Activated naive CD4-positive, alpha-beta T cell treated with anti-CD3 and anti-CD28 coated beads, Interleukin-2, amount 50 U/mL, for 72 hours (primary cell): ENCODE measurements around the gene C4orf54. TPM values are rescaled to one million over a fixed set of nuclear protein-coding genes. Genes with fewer than 3 reads are reported as not detected.

ENCODE experiments used
- ATAC-seq, 2 donors: fragments of 150-1000 bp; cut with Tn5 transposase; 2 replicates each; pipeline ENCODE4 v1.10.0; 2021; ENCODE audit warnings: mild to moderate bottlenecking in 2 of 2, moderate library complexity in 2 of 2
- DNase-seq, 2 donors: peaks; one replicate each; pipeline ENCODE4 v3.0.0; 2021 to 2022; ENCODE audit warnings: low spot score in 2 of 2
- H3K27ac Mint-ChIP-seq, 2 donors: one replicate each; pipeline ENCODE4 v1.8.0; 2022; ENCODE audit warnings: mild to moderate bottlenecking in 2 of 2, mixed read lengths in 2 of 2
- H3K36me3 Mint-ChIP-seq, 2 donors: one replicate each; pipeline ENCODE4 v1.8.0; 2022; ENCODE audit warnings: mixed read lengths in 2 of 2
- H3K9me3 Mint-ChIP-seq, 2 donors: one replicate each; pipeline ENCODE4 v1.8.0; 2022; ENCODE audit warnings: mixed read lengths in 2 of 2
- total RNA-seq, 2 donors: library from RNA; stranded (reverse); gene quantifications; one replicate each; pipeline ENCODE4 v1.2.3, GENCODE V29; 2022

Gene C4orf54
- total RNA-seq, 2 donors from 2014 or later: not detected

DNA sequence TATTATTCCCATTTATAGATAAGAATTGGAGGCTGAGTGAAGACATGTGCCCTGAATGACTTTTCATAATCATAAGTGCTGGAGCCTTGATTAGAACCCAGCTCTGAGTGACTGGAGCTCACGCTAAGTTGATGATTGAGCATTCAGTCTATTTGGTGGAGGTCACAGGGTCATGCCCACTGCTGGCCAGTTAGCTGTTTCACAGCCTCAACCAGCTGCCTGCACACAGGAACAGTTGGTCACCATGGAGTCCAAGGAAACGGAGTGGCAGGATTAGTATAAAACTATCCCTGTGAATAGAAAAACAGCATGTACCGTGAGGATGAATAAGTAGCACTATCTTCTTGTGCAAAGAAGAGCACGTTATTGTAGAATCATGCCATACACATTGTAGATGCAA, 1.0 kb upstream of the C4orf54 start:
- ATAC-seq (no peak), DNase-seq (no peak)
- Mint-ChIP-seq H3K27ac (no peak overlapping the region), H3K36me3 (no peaks in the 10 kb centered on the region), H3K9me3 (no peaks in the 10 kb centered on the region)

GRCh38 chr4:99655308-99656081, 2.1 kb downstream of the C4orf54 start:
- Mint-ChIP-seq H3K36me3 (no peaks in the 10 kb centered on the region), H3K9me3 (no peaks in the 10 kb centered on the region), H3K27ac (no peak overlapping the region)
- DNase-seq (no peak), ATAC-seq (no peak)

- Mint-ChIP-seq H3K9me3 (no peaks in the 10 kb centered on the region), H3K27ac (no peak overlapping the region), H3K36me3 (no peaks in the 10 kb centered on the region)
- DNase-seq (no peak), ATAC-seq (no peak)
Observed at GRCh38 chr4:99654361-99654761, 3.3 kb downstream of the C4orf54 start.

DNA sequence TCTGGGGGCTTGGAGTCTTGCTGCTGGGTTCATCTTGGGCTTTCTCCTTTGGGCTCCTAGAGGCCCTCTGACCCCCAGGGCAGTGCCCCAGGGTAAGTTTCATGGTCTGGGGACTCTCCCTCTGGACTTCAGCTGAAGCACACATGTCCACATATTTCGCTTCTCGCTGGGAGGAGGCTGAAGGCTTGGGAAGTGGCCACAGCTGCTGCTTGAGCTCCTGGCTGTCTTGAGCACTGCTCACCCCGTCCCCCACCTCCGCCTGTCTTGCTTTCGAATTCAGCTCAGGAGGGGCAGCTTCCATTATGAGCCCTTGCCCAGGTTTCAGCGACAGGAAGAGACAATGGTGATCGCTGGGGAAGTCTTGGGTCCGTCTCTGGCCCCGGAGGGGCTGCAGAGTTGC, 3.7 kb downstream of the C4orf54 start:
- Mint-ChIP-seq H3K9me3 (no peaks in the 10 kb centered on the region), H3K27ac (no peak overlapping the region), H3K36me3 (no peaks in the 10 kb centered on the region)
- DNase-seq: no peak
- ATAC-seq: no peak

DNA sequence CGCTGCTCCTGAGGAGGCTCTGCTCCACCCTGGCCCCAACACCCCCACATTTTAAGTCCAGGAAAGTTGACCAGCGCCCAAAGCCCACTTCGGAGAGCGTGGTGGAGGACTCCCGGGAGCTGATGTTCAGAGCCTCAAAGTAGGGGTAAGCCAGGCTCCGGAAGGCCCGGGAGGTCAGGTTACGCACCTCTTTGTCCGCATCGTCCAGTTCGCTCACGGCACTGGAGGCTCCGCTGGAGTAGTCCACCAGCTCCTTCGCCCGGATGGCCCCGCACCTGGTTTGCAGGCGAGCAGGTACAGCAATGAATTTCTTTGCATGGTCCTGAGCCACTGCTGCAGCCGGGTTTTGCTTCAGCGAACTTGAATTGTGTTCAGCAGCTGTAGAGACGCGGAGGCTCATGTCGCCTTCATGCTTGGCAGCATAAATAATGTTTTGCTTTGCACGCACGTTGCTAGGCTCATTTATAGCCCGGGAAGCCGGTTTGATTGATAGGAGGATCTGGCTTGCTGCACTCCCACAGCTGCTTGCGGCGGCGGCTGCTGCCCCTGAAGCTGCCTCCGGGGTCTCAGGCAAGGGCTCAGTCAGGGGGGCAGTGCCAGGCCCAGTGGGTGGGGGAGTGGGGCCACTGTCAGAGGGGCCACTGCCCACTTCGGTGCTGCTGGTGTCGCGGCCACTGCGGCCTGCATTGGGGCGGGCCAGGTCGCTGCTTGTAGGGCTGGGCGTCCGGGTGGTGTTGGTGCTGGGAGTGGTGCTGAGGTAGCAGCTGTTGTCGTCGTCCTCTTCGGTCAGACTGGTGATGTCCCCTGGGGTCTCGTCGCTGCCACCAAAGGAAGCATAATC, 4.8 kb downstream of the C4orf54 start:
- H3K27ac Mint-ChIP-seq: no peak overlapping the region
- H3K36me3 Mint-ChIP-seq: no peaks in the 10 kb centered on the region
- ATAC-seq: no peak
- no peaks in the 10 kb centered on the region for H3K9me3 Mint-ChIP-seq
- no peak for DNase-seq

GRCh38 chr4:99651811-99652485, 5.7 kb downstream of the C4orf54 start:
- Mint-ChIP-seq H3K36me3 (no peaks in the 10 kb centered on the region), H3K9me3 (no peaks in the 10 kb centered on the region), H3K27ac (no peak overlapping the region)
- ATAC-seq (no peak), DNase-seq (no peak)

GRCh38 chr4:99651016-99651769, 6.4 kb downstream of the C4orf54 start:
- DNase-seq (no peak), ATAC-seq (no peak)
- no peak overlapping the region for H3K27ac Mint-ChIP-seq
- no peaks in the 10 kb centered on the region for H3K36me3 Mint-ChIP-seq
- no peaks in the 10 kb centered on the region for H3K9me3 Mint-ChIP-seq

DNA sequence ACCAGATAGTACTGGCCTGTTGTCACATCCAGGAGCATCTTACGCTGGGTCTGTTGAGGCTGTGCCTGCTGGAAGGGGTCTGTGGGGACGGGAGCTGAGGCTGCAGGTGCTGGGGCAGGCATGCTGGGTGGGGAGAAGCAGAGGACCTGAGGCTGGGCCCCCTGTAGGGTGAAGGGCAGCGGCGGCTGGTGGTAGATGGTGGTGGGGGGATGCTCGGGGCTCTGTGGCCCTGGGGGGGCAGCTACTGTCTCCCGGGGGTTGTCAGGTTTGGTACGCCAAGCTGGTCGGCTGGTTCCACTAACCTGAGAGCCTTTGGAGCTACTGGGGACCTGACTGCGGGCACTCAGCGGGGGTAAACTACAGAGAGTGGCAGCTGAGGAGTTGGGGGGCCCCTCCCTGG, 7.8 kb downstream of the C4orf54 start:
- DNase-seq (no peak), ATAC-seq (no peak)

GRCh38 chr4:99649208-99649607, 8.4 kb downstream of the C4orf54 start:
- no peak for ATAC-seq
- DNase-seq: no peak
- H3K36me3 Mint-ChIP-seq: no peaks in the 10 kb centered on the region
- no peak overlapping the region for H3K27ac Mint-ChIP-seq
- H3K9me3 Mint-ChIP-seq: no peaks in the 10 kb centered on the region

More for the DNA sequence above, 7.8 kb downstream of the C4orf54 start:
- Mint-ChIP-seq H3K27ac (no peak overlapping the region), H3K36me3 (no peaks in the 10 kb centered on the region), H3K9me3 (no peaks in the 10 kb centered on the region)

GRCh38 chr4:99648321-99648720, 9.3 kb downstream of the C4orf54 start:
- no peaks in the 10 kb centered on the region for H3K36me3 Mint-ChIP-seq
- H3K9me3 Mint-ChIP-seq: no peaks in the 10 kb centered on the region
- no peak for ATAC-seq
- H3K27ac Mint-ChIP-seq: no peak overlapping the region
- DNase-seq: no peak

GRCh38 chr4:99647071-99647470, 10.6 kb downstream of the C4orf54 start:
- no peaks in the 10 kb centered on the region for H3K36me3 Mint-ChIP-seq
- ATAC-seq: no peak

DNA sequence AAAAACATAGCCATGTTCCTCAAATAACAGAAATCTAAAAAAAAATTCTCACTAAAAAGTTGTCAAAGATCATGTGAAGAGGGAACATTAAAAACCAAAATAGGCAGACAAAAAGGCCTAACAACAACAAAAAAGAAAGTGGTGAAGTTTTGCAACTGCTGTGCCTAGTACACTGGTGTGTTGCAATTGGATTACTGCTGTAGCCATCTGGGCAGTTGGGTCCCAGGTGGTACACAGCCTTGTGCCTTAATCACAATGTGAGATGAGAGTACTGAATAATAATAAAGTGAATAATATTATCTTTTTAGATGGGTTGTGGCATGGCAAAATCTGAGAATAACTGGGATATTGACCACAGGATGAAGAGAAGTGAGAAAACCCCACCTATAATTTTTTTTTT, 12.0 kb downstream of the C4orf54 start:
- no peak for ATAC-seq
- Mint-ChIP-seq H3K27ac (no peak overlapping the region), H3K9me3 (no peaks in the 10 kb centered on the region), H3K36me3 (no peaks in the 10 kb centered on the region)
- DNase-seq: no peak

More at GRCh38 chr4:99647071-99647470, 10.6 kb downstream of the C4orf54 start:
- H3K9me3 Mint-ChIP-seq: no peaks in the 10 kb centered on the region
- DNase-seq: no peak
- no peak overlapping the region for H3K27ac Mint-ChIP-seq

DNA sequence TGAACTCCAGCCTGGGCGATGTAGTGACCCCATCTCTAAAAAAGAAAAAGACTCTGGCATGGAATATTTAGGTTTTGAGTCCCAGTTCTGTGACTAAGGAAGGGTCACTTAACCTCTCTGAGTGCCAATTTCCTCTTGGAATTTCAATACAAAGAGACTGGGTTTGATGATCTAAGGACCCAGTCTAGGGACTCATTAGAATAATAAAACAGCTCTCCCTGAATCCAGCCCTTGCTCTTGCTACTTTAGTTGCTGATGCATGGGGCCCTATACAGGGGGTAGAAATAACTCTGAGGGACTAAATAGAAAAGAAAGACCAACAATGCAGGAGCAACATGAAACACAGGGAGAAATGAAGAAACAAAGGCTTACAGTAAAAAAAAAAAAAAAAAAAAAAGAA, 12.6 kb downstream of the C4orf54 start:
- no peak for DNase-seq
- Mint-ChIP-seq H3K36me3 (no peaks in the 10 kb centered on the region), H3K9me3 (no peaks in the 10 kb centered on the region), H3K27ac (no peak overlapping the region)
- ATAC-seq: no peak

DNA sequence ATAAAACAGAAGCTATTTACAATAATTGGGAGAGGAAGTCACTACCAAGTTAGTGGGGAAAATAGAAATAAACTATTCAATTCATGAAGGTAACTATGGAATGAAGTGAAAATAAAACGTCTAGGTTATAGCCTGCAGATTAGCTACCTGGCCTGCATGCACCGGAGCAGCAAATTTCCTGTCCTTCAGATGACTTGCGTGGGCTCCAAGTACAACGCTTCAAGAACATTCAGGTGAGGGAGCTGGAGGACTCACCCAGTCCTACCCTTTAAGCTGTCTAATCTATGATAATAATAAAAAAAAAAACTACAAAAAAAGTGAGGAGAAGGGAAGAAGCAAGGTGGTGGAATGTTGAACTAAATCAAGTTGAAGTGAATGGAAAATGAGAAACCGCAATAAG, 13.2 kb downstream of the C4orf54 start:
- Mint-ChIP-seq H3K27ac (no peak overlapping the region), H3K36me3 (no peaks in the 10 kb centered on the region), H3K9me3 (no peaks in the 10 kb centered on the region)
- DNase-seq (no peak), ATAC-seq (no peak)

GRCh38 chr4:99642725-99643489, 14.7 kb downstream of the C4orf54 start:
- no peak for ATAC-seq
- no peaks in the 10 kb centered on the region for H3K9me3 Mint-ChIP-seq
- H3K27ac Mint-ChIP-seq: no peak overlapping the region
- no peaks in the 10 kb centered on the region for H3K36me3 Mint-ChIP-seq
- DNase-seq: no peak

- Mint-ChIP-seq H3K9me3 (no peaks in the 10 kb centered on the region), H3K36me3 (no peaks in the 10 kb centered on the region), H3K27ac (no peak overlapping the region)
- ATAC-seq (no peak), DNase-seq (no peak)
Observed at GRCh38 chr4:99640676-99641075, 17.0 kb downstream of the C4orf54 start.
